ENCODE data around the gene SF3B6. TPM values are rescaled to one million over a fixed set of nuclear protein-coding genes. Genes with fewer than 3 reads are reported as not detected.

The SF3B6 gene, protein sequence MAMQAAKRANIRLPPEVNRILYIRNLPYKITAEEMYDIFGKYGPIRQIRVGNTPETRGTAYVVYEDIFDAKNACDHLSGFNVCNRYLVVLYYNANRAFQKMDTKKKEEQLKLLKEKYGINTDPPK
- 10 to 100 TPM; 55.8 to 57.7 TPM for total RNA-seq
- 100 to 1,000 TPM; 161 to 208 (median 195) TPM for polyA plus RNA-seq
- 27.6 to 107 (median 41.9) reads per million in 6 experiments for total RNA-seq

DNA sequence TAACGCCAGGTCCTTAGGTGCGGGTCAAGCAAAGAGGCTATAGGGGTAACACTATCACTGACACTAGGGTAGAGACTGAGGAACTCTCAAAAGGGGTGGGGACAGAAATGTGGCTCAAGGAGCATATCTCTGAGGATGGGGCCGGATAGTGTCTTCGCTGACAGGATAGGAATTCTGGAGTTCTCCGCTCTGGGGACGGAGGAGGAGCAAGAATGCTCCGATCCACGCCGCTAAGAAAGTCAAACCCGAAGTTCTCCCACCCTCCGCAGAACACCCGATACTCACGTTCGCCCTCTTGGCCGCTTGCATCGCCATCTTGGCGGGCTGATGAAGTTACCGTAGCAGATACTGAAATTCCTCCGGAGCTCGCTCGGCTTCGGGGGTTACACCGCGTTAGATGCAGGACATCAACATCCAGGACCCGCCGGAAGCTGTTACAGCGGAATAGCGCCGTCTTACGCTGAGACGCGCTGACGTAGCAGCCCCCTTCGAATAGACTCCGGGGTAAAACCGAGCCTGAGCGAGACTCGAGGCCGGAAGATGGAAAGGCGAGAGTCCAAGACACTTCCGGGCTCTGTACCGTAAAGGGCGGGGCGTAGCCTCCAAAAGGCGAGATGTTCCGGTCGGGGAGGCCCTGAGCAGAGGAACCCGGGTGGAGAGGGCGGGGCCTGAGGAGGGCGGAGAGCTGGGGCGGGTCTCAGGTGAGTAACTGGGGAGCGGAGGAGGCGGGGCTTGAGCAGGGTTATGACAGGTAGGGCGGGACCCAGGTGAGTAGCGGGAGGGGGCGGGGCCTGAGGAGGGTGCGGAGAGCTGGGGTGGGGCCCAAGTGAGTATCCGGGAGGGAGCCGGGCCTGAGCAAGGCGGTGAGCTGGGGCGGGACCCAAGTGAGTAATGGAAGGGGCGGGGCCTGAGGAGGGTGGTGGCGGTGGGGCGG lies at the start of gene SF3B6:
TSS of gene SF3B6 (minus strand) at position 412 of the 934 bp plus-strand sequence. CDS start at position 315, 97 bp downstream.
- DNase-seq (peak; percentile 97 to 100 (median 100)), ATAC-seq (peak; percentile 81 to 82)
- POLR2A ChIA-PET, result interaction anchor here (0.6 to 5.9 kb wide), 10 partner anchors 9 to 717 kb away, joined by 3 to 98 read pairs (median 4); partner anchors contain the start of genes ATAD2B, FKBP1B, TP53I3 and UBXN2A
- no peaks in the 10 kb centered on the region for H3K9me3 Mint-ChIP-seq
- H3K27ac Mint-ChIP-seq, result peak within 1 kb of the TSS; percentile 94 to 100 (median 99)
- peaks cover 13 to 40% (median 35%) of the 10 kb centered on the region in 4 donors for H3K4me1 Mint-ChIP-seq
- no peaks in the 10 kb centered on the region for H3K27me3 Mint-ChIP-seq
- H3K36me3 Mint-ChIP-seq, result peaks cover 0 to 37% (median 3%) of the 10 kb centered on the region in 3 donors
- peak within 1 kb of the TSS; percentile 96 to 100 (median 99) for H3K4me3 Mint-ChIP-seq

DNA sequence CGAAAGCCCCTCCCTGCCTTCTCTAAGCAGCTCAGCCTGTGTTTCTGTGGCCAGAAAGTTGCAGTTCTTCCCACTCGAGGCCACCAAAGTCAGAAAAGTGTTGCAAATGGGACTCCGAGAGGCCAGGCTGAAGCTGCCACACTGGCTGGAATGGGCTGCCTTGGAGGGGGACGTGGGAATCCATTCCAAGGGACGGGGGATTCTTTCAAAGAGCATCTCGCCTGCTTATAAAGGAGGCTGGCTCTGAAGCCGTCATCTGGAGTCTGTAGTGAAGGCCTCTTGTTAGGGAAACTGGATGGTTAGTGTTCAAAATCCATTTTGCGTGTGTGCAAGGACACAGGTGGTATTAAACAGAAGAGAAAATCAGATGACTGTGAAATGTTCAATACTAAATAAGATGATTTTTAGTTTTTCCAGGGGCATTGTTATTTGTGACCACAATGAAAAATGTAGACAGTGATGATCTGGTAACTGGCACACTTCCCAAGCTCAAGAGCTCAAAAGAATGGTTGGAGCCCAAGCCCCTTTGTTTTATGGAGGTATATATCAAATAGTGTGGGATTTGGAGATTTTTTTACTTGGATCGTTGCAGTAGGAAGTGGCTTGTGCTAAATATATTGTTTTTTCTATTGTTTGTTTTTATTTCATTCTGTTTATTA lies 47.9 kb upstream of the SF3B6 start:
- Mint-ChIP-seq H3K36me3 (no peaks in the 10 kb centered on the region), H3K4me3 (peak overlapping the region; percentile 78 to 90 (median 82)), H3K27ac (peak overlapping the region; percentile 61 to 93 (median 84)), H3K9me3 (no peaks in the 10 kb centered on the region), H3K27me3 (no peaks in the 10 kb centered on the region), H3K4me1 (peaks cover 8 to 22% (median 14%) of the 10 kb centered on the region in 4 donors)
- peak; percentile 1 to 14 for ATAC-seq
- no peak for DNase-seq
- POLR2A ChIA-PET, result interaction anchor here (0.8 to 2.3 kb wide), 3 partner anchors 14 to 197 kb away, joined by 3 to 10 read pairs (median 3); partner anchors contain the start of genes ATAD2B and WDCP

DNA sequence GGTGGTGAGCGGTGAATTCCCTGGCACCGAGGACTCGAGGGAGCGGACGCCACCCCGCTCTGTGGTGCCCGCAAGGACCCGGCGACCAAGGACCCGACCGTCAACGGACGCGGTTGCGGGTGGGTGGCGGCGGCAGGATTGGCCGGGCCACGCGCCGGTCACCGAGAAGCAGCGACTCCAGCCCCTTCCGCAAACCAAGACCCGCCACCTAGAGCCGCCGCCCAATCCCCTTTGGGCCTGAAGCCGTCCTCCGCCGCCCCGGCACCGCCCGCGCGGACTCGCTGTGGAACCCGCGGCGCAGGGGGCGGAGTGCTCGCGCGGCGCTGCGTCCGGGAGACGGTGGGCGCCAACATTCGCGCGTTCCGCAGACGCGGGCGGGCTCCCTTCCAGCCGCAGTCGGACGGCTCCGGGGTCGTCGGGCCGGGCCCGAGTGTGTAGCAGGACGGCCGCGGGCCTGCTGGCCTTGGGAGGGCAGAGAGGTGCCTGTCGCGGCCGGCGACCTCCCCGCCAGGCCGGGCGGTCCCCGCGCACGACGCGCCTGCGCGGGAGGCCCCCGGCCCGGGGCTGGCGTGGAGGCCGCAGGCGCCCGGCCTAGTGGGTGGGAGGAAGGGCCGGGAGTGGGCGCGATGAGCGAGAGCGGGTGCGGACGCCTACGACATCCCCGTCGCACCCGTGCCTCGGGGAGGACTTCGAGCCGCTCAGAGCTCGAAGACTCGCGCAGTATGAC lies 47.2 kb upstream of the SF3B6 start, which contains the start of the genes FAM228B and PFN4:
TSS of gene FAM228B (plus strand) at position 275 of the 727 bp plus-strand sequence. CDS start 893 bp downstream, outside the sequence.
TSS of gene PFN4 (minus strand) at position 140 of the 727 bp plus-strand sequence. CDS start 799 bp downstream, outside the sequence.
- no peaks in the 10 kb centered on the region for H3K36me3 Mint-ChIP-seq
- peak within 1 kb of the TSS; percentile 61 to 93 (median 88) for H3K27ac Mint-ChIP-seq
- H3K4me3 Mint-ChIP-seq, result peak within 1 kb of the TSS; percentile 78 to 91 (median 87)
- ATAC-seq, result peak; percentile 90 to 93
- no peaks in the 10 kb centered on the region for H3K27me3 Mint-ChIP-seq
- POLR2A ChIA-PET, result interaction anchor here (0.8 to 2.3 kb wide), 4 partner anchors 13 to 236 kb away, joined by 3 to 10 read pairs (median 3); partner anchors contain the start of genes ATAD2B and WDCP
- peaks cover 8 to 22% (median 14%) of the 10 kb centered on the region in 4 donors for H3K4me1 Mint-ChIP-seq
- DNase-seq, result peak; percentile 28 to 73 (median 52)
- no peaks in the 10 kb centered on the region for H3K9me3 Mint-ChIP-seq

DNA sequence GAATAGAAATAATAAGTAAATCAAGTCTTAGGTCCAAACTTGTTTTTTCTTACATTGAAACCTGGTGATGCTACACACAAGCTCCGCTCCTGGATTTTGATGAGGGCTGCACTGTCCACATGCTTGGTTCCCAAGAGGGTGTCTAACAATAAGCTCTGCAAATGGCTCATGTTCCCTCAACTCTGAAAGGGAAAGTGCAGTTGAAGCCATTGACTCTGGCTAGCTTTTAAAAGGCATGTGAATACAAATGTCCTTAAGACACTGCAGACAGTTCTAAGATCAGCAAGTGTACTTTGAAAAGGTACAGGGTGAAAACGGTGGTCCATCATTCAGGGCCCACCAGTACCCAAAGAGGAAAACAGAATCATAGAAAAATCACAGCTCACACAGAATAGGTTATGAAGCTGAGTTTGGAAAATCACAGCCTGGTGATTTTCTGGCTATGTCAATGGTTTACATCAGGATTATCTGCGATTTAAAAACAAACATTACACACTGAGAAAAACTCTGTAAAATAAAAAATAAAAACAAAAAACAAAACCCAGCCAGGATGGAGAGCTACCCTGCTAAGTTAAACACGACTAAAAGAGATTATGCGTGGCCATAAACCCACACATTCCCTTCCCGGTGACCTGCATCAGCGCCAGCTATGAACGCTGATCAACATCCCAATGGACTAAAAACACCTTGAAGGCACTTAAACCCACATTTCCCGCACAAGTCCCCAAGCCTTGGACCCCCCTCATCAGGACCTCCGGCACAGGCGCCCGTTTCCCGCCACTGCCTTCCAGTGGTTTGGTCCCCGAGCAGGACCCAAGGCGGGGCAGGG lies 46.5 kb upstream of the SF3B6 start:
- H3K27me3 Mint-ChIP-seq, result no peaks in the 10 kb centered on the region
- H3K4me1 Mint-ChIP-seq, result peaks cover 5 to 22% (median 14%) of the 10 kb centered on the region in 4 donors
- ATAC-seq (no peak), DNase-seq (no peak)
- peak overlapping the region; percentile 78 to 91 (median 87) for H3K4me3 Mint-ChIP-seq
- peak overlapping the region; percentile 40 to 90 (median 78) for H3K27ac Mint-ChIP-seq
- POLR2A ChIA-PET, result interaction anchor here (1.2 to 2.3 kb wide), 3 partner anchors 46 to 237 kb away, joined by 3 to 10 read pairs (median 4); partner anchors contain the start of genes ATAD2B and SF3B6
- no peaks in the 10 kb centered on the region for H3K36me3 Mint-ChIP-seq
- H3K9me3 Mint-ChIP-seq, result no peaks in the 10 kb centered on the region

DNA sequence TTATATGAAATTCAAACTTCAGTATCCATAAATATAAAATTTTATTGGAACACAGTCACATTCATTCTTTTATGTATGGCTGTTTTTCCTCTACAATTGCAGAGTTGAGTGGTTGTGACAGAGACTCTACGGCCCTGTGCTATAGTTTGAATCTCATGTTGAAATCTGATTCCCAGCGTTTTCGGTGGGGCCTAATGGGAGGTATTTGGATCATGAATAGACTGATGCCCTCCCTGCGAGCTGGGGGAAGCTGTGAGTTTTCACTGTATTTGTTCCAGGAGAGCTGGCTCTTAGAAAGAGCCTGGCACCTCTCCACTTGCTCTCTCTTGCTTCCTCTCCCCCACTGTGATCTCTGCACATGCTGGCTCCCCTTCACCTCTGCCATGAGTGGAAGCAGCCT lies 45.3 kb upstream of the SF3B6 start:
- H3K36me3 Mint-ChIP-seq, result no peaks in the 10 kb centered on the region

DNA sequence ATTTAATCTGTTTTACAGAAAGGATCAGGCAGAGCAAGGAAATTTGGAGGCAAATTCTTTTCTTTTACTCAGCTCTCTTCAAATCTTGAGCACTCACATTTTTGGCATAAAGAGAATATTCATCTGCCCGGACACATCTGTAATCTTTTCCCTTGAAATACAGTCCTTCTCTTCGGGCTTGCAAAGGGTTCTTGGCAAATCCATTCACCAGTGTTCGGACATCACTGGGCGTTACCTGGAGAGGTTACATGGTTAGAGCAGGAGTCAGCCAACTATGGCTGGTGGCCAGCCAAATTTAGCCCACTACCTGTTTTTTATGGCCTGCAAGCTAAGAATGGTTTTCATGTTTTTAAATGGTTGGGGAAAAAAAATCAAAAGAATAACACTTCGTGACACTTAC lies 44.9 kb upstream of the SF3B6 start:
- Mint-ChIP-seq H3K4me3 (peak overlapping the region in 1 of 10 donors; percentile 14), H3K36me3 (no peaks in the 10 kb centered on the region), H3K27ac (no peak overlapping the region), H3K9me3 (no peaks in the 10 kb centered on the region), H3K4me1 (peaks cover 5 to 22% (median 13%) of the 10 kb centered on the region in 4 donors), H3K27me3 (no peaks in the 10 kb centered on the region)
- POLR2A ChIA-PET, result no interaction called here
- DNase-seq (no peak), ATAC-seq (no peak)

More for the DNA sequence above, 45.3 kb upstream of the SF3B6 start:
- POLR2A ChIA-PET, result interaction anchor here (1.2 kb wide), 1 partner anchor 45 kb away, joined by 4 read pairs; the partner anchor contains the start of gene SF3B6
- ATAC-seq (no peak), DNase-seq (no peak)
- Mint-ChIP-seq H3K4me1 (peaks cover 5 to 22% (median 13%) of the 10 kb centered on the region in 4 donors), H3K9me3 (no peaks in the 10 kb centered on the region), H3K27me3 (no peaks in the 10 kb centered on the region), H3K27ac (peak overlapping the region in 5 of 10 donors; percentile 38 to 77 (median 48)), H3K4me3 (peak overlapping the region in 2 of 10 donors; percentile 40 to 45)

DNA sequence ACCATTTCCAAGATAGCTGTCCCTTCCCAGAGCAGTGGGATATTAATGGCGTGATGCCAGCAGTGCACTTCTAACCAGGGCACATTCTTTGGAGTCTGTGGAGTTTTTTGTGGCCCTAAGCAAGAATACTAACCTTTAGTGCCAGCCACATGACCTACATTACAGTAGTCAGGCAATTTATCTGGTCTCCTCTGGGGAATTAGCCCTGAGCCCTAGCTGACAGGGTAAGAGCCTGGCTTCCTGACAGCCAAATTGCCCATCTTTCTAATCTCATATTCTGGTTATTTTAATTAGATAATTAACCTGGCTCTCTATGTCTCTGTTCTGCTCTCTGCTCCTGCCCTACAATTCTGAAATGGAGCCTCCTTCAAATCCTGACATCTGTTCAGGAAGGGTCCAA lies 41.8 kb upstream of the SF3B6 start:
- POLR2A ChIA-PET, result interaction anchor here (0.7 kb wide), 1 partner anchor 45 kb away, joined by 3 read pairs; no protein-coding TSS in a partner anchor
- H3K9me3 Mint-ChIP-seq, result no peaks in the 10 kb centered on the region
- no peaks in the 10 kb centered on the region for H3K36me3 Mint-ChIP-seq
- H3K4me1 Mint-ChIP-seq, result peaks cover 0 to 8% (median 5%) of the 10 kb centered on the region in 4 donors
- ATAC-seq (no peak), DNase-seq (no peak)
- H3K27ac Mint-ChIP-seq, result peak overlapping the region in 1 of 10 donors; percentile 5
- H3K4me3 Mint-ChIP-seq, result no peak overlapping the region
- H3K27me3 Mint-ChIP-seq, result no peaks in the 10 kb centered on the region

DNA sequence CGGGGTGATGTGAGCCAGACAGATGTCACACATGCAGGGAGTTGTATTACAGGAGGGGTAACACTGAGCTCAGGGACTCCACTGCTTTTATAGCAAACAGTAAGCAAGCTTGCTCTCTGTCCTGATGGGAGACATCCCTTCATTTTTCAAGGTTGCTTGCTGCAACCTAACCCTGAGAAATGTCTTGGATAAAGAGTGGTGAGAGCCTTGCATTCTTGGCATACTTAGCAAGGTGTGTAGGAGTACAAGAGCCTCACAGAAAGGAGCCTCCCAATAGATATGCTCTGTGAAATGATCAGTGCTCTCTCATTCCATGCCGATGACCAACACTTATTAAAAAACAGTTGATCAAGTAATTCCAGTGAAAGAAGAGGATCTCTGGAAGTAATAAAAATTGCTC lies 38.9 kb upstream of the SF3B6 start:
- ATAC-seq (no peak), DNase-seq (no peak)
- Mint-ChIP-seq H3K36me3 (no peaks in the 10 kb centered on the region), H3K4me1 (no peaks in the 10 kb centered on the region), H3K4me3 (no peak overlapping the region), H3K9me3 (no peaks in the 10 kb centered on the region), H3K27me3 (no peaks in the 10 kb centered on the region), H3K27ac (no peak overlapping the region)
- POLR2A ChIA-PET, result no interaction called here

DNA sequence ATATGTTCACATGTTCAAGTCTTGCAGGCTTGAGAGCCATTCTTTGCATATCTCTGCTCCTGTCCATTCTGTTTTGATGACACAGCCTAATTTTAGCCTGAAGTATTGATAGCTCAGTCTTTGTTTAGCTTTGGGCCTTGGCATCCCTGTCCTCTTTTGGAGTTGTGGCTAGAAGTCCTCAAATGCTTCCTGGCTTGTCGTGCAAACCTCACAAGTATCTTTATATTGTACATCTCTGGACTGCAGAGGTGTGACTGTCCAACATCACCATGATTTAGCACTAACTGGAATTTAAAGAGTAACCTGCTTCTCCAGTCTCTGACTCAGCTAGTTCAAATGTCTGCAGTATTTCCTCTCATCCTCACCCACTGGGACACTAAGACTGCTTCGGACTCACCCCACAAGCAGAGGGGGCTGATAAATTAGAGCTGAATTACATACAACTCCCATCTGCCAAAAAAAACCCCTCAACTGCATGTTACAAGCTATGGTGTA lies 35.3 kb upstream of the SF3B6 start:
- Mint-ChIP-seq H3K4me3 (no peak overlapping the region), H3K27ac (peak overlapping the region in 1 of 10 donors; percentile 4), H3K36me3 (peaks cover 0 to 21% (median 10%) of the 10 kb centered on the region in 3 donors), H3K4me1 (no peaks in the 10 kb centered on the region), H3K9me3 (peaks cover 0 to 27% (median 12%) of the 10 kb centered on the region in 9 donors), H3K27me3 (no peaks in the 10 kb centered on the region)
- POLR2A ChIA-PET, result no interaction called here
- ATAC-seq (no peak), DNase-seq (no peak)

DNA sequence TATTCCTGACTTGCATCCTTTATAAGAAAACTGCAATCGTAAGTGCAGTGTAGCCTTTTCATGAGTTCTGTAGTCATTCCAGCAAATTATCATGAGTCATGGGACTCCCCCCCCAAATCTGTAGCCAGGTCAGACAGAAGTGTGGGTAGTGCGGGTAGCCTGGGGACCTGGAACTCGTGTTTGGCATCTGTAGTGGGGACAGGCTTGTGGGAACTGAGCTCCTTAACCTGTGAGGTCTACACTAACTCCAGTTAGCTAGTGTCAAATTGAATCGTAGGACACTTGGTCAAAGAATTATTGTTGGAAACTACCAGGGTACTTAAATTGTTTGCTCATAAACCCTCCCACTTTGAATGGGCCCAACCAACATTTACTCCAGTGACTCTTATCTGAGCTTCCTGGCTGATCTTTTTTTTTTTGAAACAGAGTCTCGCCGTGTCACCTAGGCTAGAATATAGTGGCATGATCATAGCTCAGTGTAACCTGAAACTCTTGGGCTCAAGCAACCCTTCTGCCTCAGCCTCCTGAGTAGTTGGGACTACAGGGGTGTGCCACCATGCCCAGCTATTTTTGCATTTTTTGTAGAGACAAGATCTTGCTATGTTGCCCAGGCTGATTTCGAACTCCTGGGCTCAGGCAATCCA lies 34.7 kb upstream of the SF3B6 start:
- POLR2A ChIA-PET, result interaction anchor here (0.6 to 0.8 kb wide), 2 partner anchors 13 to 79 kb away, joined by 3 read pairs; no protein-coding TSS in a partner anchor
- Mint-ChIP-seq H3K9me3 (peaks cover 0 to 30% (median 14%) of the 10 kb centered on the region in 9 donors), H3K27ac (no peak overlapping the region), H3K4me3 (no peak overlapping the region), H3K4me1 (no peaks in the 10 kb centered on the region), H3K36me3 (peaks cover 0 to 23% (median 10%) of the 10 kb centered on the region in 3 donors), H3K27me3 (no peaks in the 10 kb centered on the region)
- no peak for DNase-seq
- no peak for ATAC-seq
